Effector memory CD8-positive, alpha-beta T cell (primary cell): ENCODE measurements around the gene CDK14.

Source experiments
- ATAC-seq: fragments of 150-1000 bp; cut with Tn5 transposase; replicated peaks from 2 replicates; pipeline ENCODE4 v1.10.0; 2021; ENCODE audit warnings: mild to moderate bottlenecking, moderate library complexity
- DNase-seq, 3 experiments: peaks; one replicate each; pipeline ENCODE4 v3.0.0; 2021
- H3K27ac Mint-ChIP-seq, 2 donors: one replicate each; pipeline ENCODE4 v1.8.0; 2022; ENCODE audit warnings: mild to moderate bottlenecking in 2 of 2, mixed read lengths in 2 of 2, moderate library complexity in 2 of 2
- H3K27me3 Mint-ChIP-seq, 2 donors: one replicate each; pipeline ENCODE4 v1.8.0; 2022; ENCODE audit warnings: mixed read lengths in 2 of 2
- H3K36me3 Mint-ChIP-seq: one replicate; pipeline ENCODE4 v1.8.0; 2022; ENCODE audit warnings: mild to moderate bottlenecking, moderate library complexity, mixed read lengths; ENCODE audit not compliant: insufficient read depth
- H3K4me1 Mint-ChIP-seq, 2 donors: one replicate each; pipeline ENCODE4 v1.8.0; 2022; ENCODE audit warnings: low read depth in 2 of 2, mixed read lengths in 2 of 2
- H3K4me3 Mint-ChIP-seq, 2 donors: one replicate each; pipeline ENCODE4 v1.8.0; 2022; ENCODE audit warnings: mild to moderate bottlenecking in 2 of 2, mixed read lengths in 2 of 2, moderate library complexity in 2 of 2
- H3K9me3 Mint-ChIP-seq, 2 donors: one replicate each; pipeline ENCODE4 v1.8.0; 2022; ENCODE audit warnings: mixed read lengths in 2 of 2

Gene CDK14

GRCh38 chr7:91064052-91064451, 467.9 kb downstream of the CDK14 start:
- Mint-ChIP-seq H3K4me1 (no peaks in the 10 kb centered on the region), H3K9me3 (peaks cover 4 to 8% of the 10 kb centered on the region in 2 donors), H3K36me3 (no peaks in the 10 kb centered on the region), H3K27ac (no peak overlapping the region), H3K27me3 (no peaks in the 10 kb centered on the region), H3K4me3 (no peak overlapping the region)
- DNase-seq (no peak), ATAC-seq (no peak)

- Mint-ChIP-seq H3K27me3 (no peaks in the 10 kb centered on the region), H3K4me3 (no peak overlapping the region), H3K36me3 (no peaks in the 10 kb centered on the region), H3K4me1 (no peaks in the 10 kb centered on the region), H3K9me3 (peaks cover 4 to 8% of the 10 kb centered on the region in 2 donors), H3K27ac (no peak overlapping the region)
- no peak for DNase-seq
- ATAC-seq, result no peak
Measured at GRCh38 chr7:91064938-91065337, 468.8 kb downstream of the CDK14 start.

- no peaks in the 10 kb centered on the region for H3K9me3 Mint-ChIP-seq
- H3K27me3 Mint-ChIP-seq, result no peaks in the 10 kb centered on the region
- ATAC-seq (no peak), DNase-seq (no peak)
- H3K4me1 Mint-ChIP-seq, result no peaks in the 10 kb centered on the region
- H3K36me3 Mint-ChIP-seq, result no peaks in the 10 kb centered on the region
- no peak overlapping the region for H3K27ac Mint-ChIP-seq
- no peak overlapping the region for H3K4me3 Mint-ChIP-seq
Measured at GRCh38 chr7:91066627-91067026, 470.5 kb downstream of the CDK14 start.

- H3K36me3 Mint-ChIP-seq, result no peaks in the 10 kb centered on the region
- H3K9me3 Mint-ChIP-seq, result no peaks in the 10 kb centered on the region
- no peak for ATAC-seq
- H3K4me1 Mint-ChIP-seq, result no peaks in the 10 kb centered on the region
- no peak for DNase-seq
- H3K4me3 Mint-ChIP-seq, result no peak overlapping the region
- H3K27ac Mint-ChIP-seq, result no peak overlapping the region
- H3K27me3 Mint-ChIP-seq, result no peaks in the 10 kb centered on the region
Measured at GRCh38 chr7:91067242-91067641, 471.1 kb downstream of the CDK14 start.

- Mint-ChIP-seq H3K4me3 (no peak overlapping the region), H3K27ac (no peak overlapping the region), H3K27me3 (no peaks in the 10 kb centered on the region), H3K4me1 (no peaks in the 10 kb centered on the region), H3K9me3 (peaks cover 0 to 4% of the 10 kb centered on the region in 2 donors), H3K36me3 (no peaks in the 10 kb centered on the region)
- ATAC-seq (no peak), DNase-seq (no peak)
Measured at GRCh38 chr7:91068136-91068795, 472.1 kb downstream of the CDK14 start.

GRCh38 chr7:91069146-91069545, 473.0 kb downstream of the CDK14 start:
- no peak overlapping the region for H3K27ac Mint-ChIP-seq

GRCh38 chr7:91079487-91079886, 483.4 kb downstream of the CDK14 start:
- H3K4me1 Mint-ChIP-seq, result no peaks in the 10 kb centered on the region
- no peak for DNase-seq
- no peak overlapping the region for H3K27ac Mint-ChIP-seq
- H3K27me3 Mint-ChIP-seq, result no peaks in the 10 kb centered on the region
- no peak overlapping the region for H3K4me3 Mint-ChIP-seq
- peaks cover 0 to 3% of the 10 kb centered on the region in 2 donors for H3K9me3 Mint-ChIP-seq
- no peak for ATAC-seq
- no peaks in the 10 kb centered on the region for H3K36me3 Mint-ChIP-seq

More at GRCh38 chr7:91069146-91069545, 473.0 kb downstream of the CDK14 start:
- peaks cover 0 to 4% of the 10 kb centered on the region in 2 donors for H3K9me3 Mint-ChIP-seq
- no peaks in the 10 kb centered on the region for H3K4me1 Mint-ChIP-seq
- DNase-seq, result no peak
- no peak overlapping the region for H3K4me3 Mint-ChIP-seq
- H3K27me3 Mint-ChIP-seq, result no peaks in the 10 kb centered on the region
- no peak for ATAC-seq
- no peaks in the 10 kb centered on the region for H3K36me3 Mint-ChIP-seq

DNA sequence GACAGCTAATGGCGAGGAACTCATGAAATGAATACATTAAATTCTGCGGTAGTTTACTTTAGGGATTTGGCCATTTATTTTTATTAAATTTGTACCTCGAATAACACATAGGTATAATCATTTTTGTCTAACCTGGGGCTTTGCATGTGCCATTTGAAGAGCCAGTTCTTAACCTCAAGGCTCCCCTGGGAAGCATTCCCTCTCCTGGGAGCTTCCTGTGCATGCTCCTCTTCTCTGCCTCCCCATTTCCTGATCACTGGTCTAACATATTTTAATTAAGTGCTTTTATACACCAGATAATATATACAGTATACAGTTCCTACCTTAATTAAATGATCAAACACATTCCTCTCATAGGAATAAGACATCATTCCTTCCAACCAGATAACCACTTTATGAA, 484.2 kb downstream of the CDK14 start:
- no peak overlapping the region for H3K27ac Mint-ChIP-seq
- H3K9me3 Mint-ChIP-seq, result peaks cover 0 to under 1% of the 10 kb centered on the region in 2 donors
- ATAC-seq, result no peak
- H3K27me3 Mint-ChIP-seq, result no peaks in the 10 kb centered on the region
- H3K36me3 Mint-ChIP-seq, result no peaks in the 10 kb centered on the region
- no peak overlapping the region for H3K4me3 Mint-ChIP-seq
- no peaks in the 10 kb centered on the region for H3K4me1 Mint-ChIP-seq
- DNase-seq, result no peak

DNA sequence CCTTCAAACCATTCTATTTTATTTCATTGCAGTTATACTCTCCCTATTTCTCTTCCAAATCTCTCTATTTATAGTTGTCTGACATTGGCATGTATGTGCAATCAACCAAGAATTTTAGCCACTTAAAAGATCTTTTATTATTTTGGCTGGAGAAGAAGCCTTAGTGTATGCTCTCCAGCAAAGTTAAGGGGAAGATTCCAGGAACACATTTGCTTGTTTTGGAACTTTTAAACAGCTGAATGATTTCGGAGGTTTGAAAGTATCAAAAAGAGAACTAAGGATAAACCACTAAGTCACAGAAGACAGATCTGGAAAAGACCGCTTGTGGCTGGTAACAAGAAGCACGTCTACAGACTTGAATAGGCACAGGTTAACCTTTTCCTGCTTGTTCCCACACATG, 485.9 kb downstream of the CDK14 start:
- H3K4me1 Mint-ChIP-seq, result no peaks in the 10 kb centered on the region

GRCh38 chr7:91082852-91083495, 486.9 kb downstream of the CDK14 start:
- no peaks in the 10 kb centered on the region for H3K9me3 Mint-ChIP-seq
- no peaks in the 10 kb centered on the region for H3K36me3 Mint-ChIP-seq
- DNase-seq (no peak), ATAC-seq (no peak)
- no peak overlapping the region for H3K27ac Mint-ChIP-seq
- H3K4me1 Mint-ChIP-seq, result no peaks in the 10 kb centered on the region
- no peaks in the 10 kb centered on the region for H3K27me3 Mint-ChIP-seq
- no peak overlapping the region for H3K4me3 Mint-ChIP-seq

More for the DNA sequence above, 485.9 kb downstream of the CDK14 start:
- ATAC-seq (no peak), DNase-seq (no peak)
- Mint-ChIP-seq H3K27ac (no peak overlapping the region), H3K9me3 (no peaks in the 10 kb centered on the region), H3K36me3 (no peaks in the 10 kb centered on the region), H3K4me3 (no peak overlapping the region), H3K27me3 (no peaks in the 10 kb centered on the region)

DNA sequence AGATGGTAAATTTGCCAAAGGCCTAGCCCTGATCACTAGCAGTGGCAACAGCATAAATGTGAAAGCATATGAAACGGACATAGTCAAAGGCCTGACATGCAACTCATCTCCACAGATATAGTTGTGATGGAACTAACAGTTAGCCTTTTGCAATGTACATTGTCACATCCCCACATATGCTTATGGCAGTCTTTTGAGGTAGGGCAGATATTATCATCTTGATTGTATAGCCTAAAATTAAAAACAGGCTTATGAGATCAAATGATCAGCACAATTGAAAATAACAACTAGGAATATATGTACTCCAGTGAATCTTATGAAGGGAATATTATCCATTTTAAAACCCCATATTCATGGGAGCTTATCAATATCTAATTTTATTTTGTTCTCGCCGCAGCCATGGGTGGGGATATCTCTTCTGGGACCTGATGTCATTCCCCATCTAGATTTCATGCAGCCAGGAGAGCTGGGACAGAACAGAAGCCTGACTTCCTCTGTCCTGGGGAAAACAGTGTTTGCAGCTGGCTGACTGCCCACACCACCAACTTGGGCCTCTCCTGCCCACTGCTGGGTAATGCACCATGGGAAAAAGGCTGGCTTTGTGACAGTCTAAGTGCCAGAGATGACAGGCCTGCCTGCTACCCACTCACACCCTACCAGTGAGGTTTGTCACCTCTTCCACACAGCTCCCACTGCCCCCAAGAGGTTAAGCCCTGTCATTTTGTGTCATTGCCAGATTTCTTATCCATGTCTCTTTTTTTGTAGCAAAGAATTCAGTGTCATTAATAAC, 487.9 kb downstream of the CDK14 start:
- ATAC-seq (no peak), DNase-seq (no peak)
- Mint-ChIP-seq H3K36me3 (no peaks in the 10 kb centered on the region), H3K9me3 (no peaks in the 10 kb centered on the region), H3K4me3 (no peak overlapping the region), H3K27ac (no peak overlapping the region), H3K27me3 (no peaks in the 10 kb centered on the region), H3K4me1 (no peaks in the 10 kb centered on the region)

DNA sequence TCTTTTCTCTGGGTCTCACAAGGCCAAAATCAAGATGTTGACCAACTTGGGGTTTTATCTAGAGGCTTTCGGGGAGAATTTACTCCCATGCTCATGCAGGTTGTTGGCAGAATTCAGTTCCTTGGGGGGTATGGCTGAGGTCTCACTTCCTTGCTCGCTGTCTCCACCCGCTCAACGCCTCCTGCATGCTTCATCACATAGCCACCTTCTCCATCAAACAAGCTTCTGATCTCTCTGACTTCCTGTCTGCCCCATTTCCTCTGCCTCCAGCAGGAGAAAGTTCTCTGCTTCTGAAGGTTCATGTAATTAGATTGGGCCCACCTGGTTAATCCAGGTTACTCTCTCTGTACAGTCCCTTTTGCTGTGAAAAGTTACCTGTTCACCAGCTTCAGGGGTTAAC, 489.1 kb downstream of the CDK14 start:
- Mint-ChIP-seq H3K27me3 (no peaks in the 10 kb centered on the region), H3K36me3 (no peaks in the 10 kb centered on the region), H3K9me3 (no peaks in the 10 kb centered on the region), H3K27ac (no peak overlapping the region), H3K4me1 (no peaks in the 10 kb centered on the region), H3K4me3 (no peak overlapping the region)
- DNase-seq (no peak), ATAC-seq (no peak)

DNA sequence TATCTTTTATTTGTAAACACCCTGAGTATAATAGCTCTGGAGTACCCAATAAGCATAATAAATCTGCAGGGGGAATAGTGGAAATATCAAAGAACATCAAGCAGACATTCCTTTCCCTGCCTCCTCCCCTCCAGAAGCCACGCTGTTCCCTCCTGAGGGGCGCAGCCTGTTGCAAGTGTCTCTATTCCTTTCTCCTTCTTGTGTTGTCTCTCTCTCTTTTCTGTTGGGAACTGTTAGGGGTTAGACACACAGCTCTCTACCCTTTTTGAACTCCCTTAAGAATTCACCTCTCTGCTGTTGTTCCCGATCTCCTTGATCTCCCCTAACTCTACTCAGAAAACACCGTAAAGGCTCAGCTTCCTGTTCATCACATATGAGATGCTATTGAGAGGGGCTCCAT, 490.1 kb downstream of the CDK14 start:
- no peak for DNase-seq
- no peak overlapping the region for H3K27ac Mint-ChIP-seq
- no peaks in the 10 kb centered on the region for H3K9me3 Mint-ChIP-seq
- H3K36me3 Mint-ChIP-seq, result no peaks in the 10 kb centered on the region
- no peak for ATAC-seq
- H3K4me1 Mint-ChIP-seq, result no peaks in the 10 kb centered on the region
- H3K4me3 Mint-ChIP-seq, result no peak overlapping the region
- H3K27me3 Mint-ChIP-seq, result no peaks in the 10 kb centered on the region

GRCh38 chr7:91088156-91088555, 492.0 kb downstream of the CDK14 start:
- ATAC-seq (no peak), DNase-seq (no peak)
- no peaks in the 10 kb centered on the region for H3K36me3 Mint-ChIP-seq
- no peaks in the 10 kb centered on the region for H3K4me1 Mint-ChIP-seq
- H3K9me3 Mint-ChIP-seq, result no peaks in the 10 kb centered on the region
- no peak overlapping the region for H3K27ac Mint-ChIP-seq
- H3K4me3 Mint-ChIP-seq, result no peak overlapping the region
- H3K27me3 Mint-ChIP-seq, result no peaks in the 10 kb centered on the region
